ENCODE results near the gene AHNAK2.

The AHNAK2 gene

GRCh38 chr14:105012171-105012985 lies 34.2 kb upstream of the AHNAK2 start:
- DNase-seq (ENCODE audit: low read depth) = no peak

DNA sequence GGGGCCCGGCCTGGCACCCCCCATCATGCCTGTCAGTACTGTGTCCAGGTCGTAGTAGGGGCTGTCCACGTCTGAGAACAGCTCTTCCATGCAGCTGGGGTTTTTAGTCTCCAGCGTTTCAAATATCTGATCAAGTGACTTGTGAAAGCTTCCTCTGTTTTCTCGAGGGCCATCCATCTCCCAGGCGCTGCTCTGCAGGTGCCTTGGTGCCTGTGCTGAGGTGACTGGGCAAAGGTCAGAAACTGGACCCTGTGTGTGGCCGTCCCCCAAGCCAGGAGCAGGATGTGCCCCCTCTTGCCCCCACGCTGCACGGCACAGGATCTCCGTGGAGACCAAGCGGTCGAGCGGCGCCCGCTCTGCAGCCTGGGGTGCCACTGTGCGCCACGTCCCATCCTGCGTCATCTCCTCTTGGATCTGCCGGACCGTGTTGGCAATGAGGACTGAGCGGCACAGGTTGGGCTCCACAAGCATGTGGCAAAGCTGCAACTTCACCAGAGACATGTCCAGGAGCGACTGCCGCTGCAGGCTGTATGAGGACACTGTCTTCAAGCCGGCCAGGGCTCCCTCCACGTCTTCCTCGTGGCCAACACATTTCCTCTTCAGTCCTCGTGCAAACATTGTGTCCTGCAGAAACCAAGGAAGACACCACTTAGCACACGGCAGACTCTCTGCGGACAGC lies 33.3 kb upstream of the AHNAK2 start:
- no peak for DNase-seq (ENCODE audit: low read depth)

DNA sequence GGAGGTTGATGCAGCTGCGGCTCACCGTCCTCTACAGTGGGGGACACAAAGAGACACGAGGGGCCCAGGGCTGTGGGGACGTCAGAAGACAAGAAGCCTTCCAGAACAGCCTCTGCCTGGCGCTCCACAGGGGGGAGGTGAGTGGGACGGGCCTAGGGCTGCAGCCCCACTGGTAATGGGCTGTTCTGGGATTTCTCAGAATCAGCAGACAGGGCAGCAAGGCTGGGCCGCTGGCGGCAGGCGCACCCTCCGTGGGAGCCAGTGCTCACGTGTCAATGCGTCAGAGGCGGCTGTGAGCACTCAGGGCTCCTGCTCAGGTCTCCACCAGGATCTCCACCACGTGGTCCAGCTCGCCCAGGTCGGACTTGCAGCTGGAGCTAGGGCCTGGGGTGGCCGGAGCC lies 32.7 kb upstream of the AHNAK2 start:
- no peak for DNase-seq (ENCODE audit: low read depth)

- DNase-seq (ENCODE audit: low read depth) = no peak
Measured at GRCh38 chr14:105010106-105010505, 31.9 kb upstream of the AHNAK2 start.

- no peak for DNase-seq (ENCODE audit: low read depth)
Measured at GRCh38 chr14:105007593-105008264, 29.6 kb upstream of the AHNAK2 start.

DNA sequence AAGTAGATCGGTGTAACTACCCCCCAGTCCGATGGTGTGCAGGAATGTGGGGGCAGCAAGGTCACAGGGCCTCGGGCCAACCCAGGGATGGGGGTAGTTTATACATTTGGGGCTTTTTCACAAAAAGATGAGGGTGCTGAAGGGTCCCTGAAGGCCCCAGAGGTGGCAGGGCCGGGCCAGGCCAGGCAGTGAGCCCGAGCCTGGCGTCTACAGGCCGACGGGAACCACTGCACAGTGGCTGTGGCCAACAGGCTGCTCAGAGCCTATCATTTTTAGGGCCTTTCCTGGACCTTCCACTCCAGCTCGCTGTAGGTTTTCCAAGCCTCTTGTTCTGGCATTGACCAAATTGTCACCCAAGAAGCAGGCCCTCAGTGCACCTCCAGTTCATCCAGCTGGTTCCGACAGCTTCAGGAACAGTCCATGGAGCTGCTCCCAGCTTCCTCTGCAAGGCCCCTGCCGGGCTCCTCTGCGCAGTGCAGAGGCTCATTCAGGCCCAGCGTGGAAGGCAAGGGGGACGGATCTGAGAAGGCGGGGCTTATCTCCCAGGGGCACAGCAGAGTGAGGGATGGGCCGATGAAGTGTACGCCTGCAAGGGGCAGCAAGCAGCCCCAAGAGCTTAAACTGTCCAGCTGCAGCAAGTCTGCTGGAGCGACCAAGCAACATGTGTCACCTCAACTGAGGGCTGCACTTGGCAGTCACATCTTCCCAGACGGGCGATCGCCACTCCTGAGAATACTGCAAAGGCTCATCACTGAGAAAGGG lies 28.8 kb upstream of the AHNAK2 start:
- DNase-seq (ENCODE audit: low read depth) = no peak

DNA sequence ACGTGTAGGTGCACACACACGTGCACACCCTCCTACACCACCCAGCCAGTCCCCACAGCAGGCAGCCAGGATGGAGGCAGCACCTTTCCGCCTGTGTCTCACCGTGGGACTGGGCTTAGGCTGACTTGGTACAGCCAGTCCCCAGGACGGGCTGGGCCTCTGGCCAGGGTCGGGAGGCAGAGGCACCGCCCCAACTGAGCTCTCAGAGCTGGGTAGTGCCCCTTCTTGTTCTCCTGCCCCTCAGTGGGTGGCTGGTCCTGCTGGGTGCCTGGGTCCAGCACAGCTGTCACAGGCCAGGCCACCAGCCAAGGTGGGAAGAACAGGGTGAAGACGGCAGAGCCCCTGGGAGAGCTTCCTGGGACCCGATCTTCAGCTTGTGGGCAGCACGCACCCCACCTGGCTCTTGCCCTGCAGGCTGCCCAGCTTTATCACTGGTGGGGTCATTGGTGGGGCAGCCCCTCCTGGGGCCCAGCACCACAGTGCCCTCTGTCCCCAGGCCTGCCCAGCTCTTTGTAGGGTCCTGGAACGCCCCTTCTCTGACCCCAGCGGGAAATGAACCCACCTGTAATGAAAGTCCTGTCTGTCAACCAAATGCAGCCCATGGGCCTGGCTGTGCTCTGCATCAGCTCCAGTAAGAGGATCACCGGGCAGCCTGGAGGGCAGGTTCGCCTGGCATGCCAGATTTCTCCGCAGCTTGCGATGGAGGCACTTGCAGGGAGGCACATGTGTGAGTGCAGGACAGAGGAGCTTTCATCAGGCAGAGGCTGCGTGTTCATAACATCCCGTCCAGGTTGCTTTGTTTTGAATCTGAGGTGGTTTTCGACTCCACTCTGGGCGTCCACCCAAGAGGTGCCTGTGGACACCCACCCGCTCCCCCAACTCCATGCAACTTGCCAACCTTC lies 28.0 kb upstream of the AHNAK2 start:
- no peak for DNase-seq (ENCODE audit: low read depth)

DNA sequence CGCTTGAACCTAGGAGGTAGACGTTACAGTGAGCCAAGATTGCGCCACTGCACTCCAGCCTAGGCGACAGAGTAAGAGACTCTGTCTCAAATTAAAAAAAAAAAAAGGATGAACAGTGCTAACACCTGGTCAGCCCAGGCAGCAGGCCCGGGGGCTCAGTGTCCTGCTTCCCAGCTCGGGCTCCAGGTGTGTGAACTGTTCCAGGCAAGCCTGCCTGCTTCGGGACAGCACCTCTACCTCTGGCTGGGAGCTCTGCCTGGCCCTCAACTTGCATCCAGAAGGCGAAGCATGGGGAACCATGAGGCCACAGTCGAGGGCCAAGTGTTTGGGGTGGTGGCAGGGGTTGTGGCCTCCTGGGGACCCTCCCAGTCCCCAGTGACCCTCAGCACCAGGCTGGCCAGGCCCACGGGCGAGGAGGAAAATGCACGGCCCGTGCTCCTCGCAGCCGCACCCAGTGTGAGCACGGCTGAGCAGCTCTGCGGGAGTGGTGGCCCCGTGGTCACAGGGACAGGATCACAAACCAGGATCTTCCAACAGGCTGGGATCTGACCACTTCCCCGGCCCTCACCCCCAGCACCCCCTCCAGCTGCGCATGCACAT lies 27.3 kb upstream of the AHNAK2 start:
- no peak for DNase-seq (ENCODE audit: low read depth)

GRCh38 chr14:104999361-104999760 lies 21.2 kb upstream of the AHNAK2 start:
- DNase-seq (ENCODE audit: low read depth) = no peak

GRCh38 chr14:104998801-104999200 lies 20.6 kb upstream of the AHNAK2 start:
- DNase-seq (ENCODE audit: low read depth) = no peak

GRCh38 chr14:104996483-104996882 lies 18.3 kb upstream of the AHNAK2 start:
- DNase-seq (ENCODE audit: low read depth) = no peak

DNA sequence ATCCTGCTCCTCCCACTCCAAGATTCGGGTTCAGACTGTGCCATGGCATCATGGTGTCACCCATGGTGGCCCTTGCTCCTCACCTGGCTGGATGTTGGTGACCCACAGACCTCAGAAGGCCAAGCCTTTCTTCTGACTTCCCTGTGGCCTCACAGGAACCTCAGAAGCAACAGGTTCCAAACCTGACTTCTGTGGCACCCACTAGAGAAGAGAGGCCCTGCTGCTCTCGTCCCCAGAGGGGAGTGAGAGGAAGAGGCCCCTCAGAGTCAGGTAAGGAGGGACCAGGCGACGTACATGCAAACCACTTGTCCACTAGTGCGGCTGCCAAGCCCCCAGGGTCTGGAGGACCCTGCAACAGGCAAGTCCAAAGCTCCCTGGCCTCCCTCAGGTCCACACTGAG lies 17.9 kb upstream of the AHNAK2 start:
- DNase-seq (ENCODE audit: low read depth) = no peak

DNA sequence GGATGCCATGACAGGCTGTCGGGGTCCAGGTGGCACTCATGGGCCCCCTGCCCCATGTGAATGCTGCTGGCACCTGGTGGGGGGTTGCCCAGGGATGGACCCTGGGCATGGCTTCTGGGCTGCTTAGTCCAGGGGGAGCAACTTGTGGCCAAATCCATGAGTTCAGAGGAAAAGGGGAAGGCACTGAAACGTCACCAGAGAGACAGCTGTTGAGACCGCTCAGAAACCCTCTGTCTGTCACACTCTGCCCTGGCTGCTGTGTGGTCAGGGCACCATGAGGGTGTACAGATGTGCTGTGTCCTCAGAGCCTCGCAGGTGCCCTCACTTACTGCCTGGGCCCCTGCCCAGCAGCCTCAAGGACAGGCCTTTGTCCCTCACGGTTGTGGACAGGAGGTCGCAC lies 16.8 kb upstream of the AHNAK2 start:
- no peak for DNase-seq (ENCODE audit: low read depth)

- no peak for DNase-seq (ENCODE audit: low read depth)
Measured at GRCh38 chr14:104993808-104994591, 15.8 kb upstream of the AHNAK2 start.

GRCh38 chr14:104993306-104993705 lies 15.1 kb upstream of the AHNAK2 start:
- DNase-seq (ENCODE audit: low read depth) = no peak

GRCh38 chr14:104992501-104992900 lies 14.3 kb upstream of the AHNAK2 start:
- DNase-seq (ENCODE audit: low read depth) = no peak

- no peak for DNase-seq (ENCODE audit: low read depth)
Measured at GRCh38 chr14:104991896-104992230, 13.7 kb upstream of the AHNAK2 start.

DNA sequence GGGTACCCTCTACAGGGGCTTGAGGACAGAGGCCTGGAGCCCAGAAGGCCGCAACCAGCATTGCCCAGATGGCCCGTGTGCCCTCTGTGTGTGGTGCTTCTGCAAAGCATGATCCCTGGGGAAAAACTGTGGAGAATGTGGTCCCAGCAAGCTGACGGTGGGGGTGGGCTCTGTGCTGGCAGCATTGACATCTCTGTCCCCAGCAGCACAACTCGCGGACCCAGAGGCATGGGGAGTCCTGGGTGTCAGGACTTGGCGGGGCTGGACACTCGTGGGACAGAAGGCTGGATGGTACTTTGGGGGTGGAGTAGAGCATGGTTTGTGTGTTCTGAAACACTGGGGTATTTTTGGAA lies 11.8 kb upstream of the AHNAK2 start:
- no peak for DNase-seq (ENCODE audit: low read depth)

DNA sequence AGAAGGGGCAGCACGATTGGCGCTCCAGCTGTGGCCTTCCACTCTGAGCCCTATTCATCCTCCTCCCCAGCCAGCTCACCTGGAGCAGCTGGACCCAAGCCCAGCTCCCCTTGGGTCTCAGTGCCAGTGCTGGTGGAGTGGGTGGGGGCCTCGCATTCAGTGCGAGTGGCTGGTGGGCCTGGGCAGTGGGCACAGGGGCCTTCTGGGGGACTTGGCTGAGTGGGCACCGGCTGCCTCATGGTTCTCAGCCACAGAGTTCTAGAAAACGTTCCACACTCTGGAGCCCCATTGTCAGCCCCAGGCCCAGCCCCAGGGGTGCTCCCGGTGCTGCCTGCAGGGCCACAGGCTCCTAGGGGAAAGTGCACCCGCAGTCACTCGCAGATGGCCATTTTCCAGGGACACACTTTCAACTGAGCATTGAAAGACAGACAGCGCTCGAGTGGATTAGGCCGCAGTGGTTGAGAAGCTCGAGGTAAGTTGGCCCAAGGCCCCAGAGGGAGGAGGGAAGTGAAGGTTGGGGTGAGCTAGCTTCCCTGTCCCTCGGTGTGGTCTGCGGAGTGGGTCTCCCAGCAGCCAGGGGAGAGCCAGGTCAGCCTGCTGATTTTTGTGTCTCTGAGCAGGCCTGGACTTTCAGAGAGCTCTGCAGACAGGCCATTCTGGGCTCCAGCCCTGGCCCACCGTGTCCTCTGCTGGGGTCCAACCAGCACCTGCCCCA lies 11.2 kb upstream of the AHNAK2 start:
- no peak for DNase-seq (ENCODE audit: low read depth)

Data from GM04503 (cell line).